Fibroblast of gingiva (primary cell): ENCODE data around the gene SLC22A1.
"Not testable (repeated sequence)": the region's sequence is repeated elsewhere in the genome, so short reads cannot be mapped to it uniquely, and the experiment has no call there.

Experiments used
- DNase-seq: peaks from one replicate; pipeline ENCODE4 v3.0.0-alpha.2; 2011; ENCODE audit warnings: low read depth

The SLC22A1 gene

DNA sequence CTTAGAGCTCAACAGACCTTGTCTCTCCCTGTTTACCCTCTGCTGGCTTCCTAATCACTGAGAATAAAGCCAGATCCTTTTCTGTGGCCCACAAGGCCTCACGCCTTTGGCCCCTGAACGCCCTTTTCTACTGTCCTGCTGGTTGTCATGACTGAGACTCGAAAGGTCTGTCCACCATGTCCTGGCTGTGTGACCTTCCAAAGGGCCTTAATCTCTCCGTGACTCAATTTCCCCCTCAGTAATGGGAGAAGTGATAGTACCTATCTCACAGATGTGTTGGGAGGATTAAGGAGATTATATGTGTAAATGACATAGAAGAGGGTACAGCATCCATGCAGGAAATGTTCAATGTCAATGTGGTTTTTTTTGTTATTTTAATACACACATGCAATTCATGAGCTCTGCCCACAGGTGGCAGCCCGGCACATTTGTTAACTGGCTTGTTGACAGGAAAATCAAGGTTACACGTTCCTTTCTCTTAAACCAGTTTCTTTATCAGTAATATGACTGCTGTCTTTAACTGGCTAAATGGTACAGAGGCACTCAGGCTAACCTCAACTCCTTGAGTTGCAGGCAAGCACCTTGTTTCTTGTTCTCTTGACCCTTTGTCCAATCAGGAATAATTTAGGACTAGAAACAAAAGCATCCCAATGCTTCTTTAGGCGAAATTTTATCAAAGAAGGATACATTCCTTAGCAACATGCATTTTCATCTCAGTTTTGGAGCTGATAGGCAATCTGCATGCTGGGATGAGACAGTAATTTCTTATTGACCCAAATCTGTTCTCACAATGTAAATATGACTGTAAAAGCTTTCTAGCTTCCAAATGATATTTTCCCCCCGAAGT is 16.6 kb downstream of the SLC22A1 start:
- DNase-seq, result peak; percentile 54

- DNase-seq, result no peak
These were observed 17.3 kb downstream of the SLC22A1 start for GRCh38 chr6:160138839-160139419.

DNA sequence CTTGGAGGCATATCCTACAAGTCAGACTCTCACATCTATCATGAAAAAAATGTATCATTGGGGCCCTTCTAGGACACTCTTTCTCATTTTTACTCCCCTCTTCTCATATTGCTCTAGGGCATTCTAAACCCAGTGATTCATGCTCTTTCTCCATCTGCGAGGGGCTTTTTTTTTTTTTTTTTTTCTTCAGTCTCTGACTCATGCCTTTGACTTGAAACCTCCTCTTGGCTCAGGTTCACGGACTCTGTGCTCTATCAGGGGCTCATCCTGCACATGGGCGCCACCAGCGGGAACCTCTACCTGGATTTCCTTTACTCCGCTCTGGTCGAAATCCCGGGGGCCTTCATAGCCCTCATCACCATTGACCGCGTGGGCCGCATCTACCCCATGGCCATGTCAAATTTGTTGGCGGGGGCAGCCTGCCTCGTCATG is 17.8 kb downstream of the SLC22A1 start:
- DNase-seq, result peak; percentile 84

DNA sequence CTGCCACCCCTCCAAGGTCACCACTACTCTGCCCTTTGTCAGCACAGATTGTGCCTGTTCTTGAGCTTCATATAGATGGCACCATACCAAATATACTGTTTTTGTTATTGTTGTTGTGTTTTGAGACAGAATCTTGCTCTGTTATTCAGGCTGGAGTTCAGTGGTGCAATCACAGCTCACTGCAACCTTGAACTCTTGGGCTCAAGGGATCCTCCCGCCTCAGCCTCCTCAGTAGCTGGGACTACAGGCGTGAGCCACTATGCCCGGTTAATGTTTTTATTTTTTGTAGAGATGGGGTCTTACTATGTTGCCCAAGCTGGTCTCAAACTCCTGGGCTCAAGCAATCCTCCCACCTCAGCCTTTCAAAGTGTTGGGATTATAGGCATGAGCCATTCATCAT is 18.9 kb downstream of the SLC22A1 start:
- not testable (repeated sequence) for DNase-seq

- DNase-seq, result peak; percentile 67
These were observed 19.5 kb downstream of the SLC22A1 start for GRCh38 chr6:160141001-160141726.

GRCh38 chr6:160142115-160142715 is 20.6 kb downstream of the SLC22A1 start:
- DNase-seq, result no peak

- DNase-seq, result no peak
These were observed 25.0 kb downstream of the SLC22A1 start for GRCh38 chr6:160146454-160147145.

- no peak for DNase-seq
These were observed 25.5 kb downstream of the SLC22A1 start for GRCh38 chr6:160147146-160147536.

- DNase-seq, result no peak
These were observed 32.9 kb downstream of the SLC22A1 start for GRCh38 chr6:160154471-160154870.

- peak; percentile 38 for DNase-seq
These were observed 35.2 kb downstream of the SLC22A1 start for GRCh38 chr6:160156842-160157241.

DNA sequence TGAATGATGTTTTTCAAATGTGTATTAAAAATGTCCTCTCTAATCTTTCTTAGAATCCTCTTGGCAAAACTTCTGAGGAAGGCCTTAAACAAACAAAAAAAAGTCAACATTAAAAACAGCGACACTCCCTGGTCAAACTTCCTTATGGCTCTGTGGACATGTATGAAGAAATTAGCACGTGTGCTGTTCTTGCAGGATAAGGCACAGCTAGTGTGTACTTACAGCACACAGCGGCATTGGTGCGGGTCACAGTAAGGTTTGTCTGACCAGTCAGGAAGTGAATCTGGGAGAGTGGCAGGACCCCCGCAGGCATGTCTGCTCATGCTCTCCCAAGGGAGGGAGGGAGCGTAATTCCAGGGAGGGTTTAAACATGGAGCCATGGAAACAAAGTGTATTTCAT is 38.8 kb downstream of the SLC22A1 start:
- DNase-seq, result no peak

DNA sequence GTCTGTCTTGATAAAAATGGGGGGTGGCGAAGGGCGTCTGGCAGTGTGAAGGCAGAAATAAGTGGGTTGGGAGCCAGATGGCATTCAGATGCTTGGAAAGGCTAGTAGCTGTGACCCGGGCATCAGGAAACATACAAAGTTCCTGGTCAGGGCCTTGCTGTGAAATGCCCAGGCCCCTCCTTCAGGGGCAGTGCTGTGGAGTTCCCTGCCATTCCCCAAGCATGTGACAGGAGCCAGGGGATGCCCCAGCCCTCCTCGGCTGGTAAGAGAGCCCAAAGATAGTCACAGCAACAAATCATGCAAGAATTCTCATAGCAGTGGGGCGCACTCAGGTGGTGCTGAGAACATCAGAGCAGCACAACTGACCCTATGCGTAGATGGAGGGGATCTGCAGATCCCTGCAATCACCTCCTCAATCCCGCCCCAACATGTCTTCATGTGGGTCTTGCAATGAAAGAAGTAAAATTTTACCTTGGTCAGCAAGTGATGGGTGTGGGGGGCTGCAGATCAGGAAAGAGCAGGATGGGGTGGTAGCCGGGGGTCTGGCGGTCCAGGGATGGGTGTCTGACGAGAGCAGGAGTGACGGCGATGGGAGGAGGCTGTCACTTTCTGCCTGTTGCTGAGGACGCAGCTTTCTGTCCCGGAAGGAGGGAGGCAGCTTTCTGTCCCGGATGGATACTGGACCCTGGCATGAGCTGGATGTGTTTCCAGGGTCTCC is 39.5 kb downstream of the SLC22A1 start:
- DNase-seq, result no peak

DNA sequence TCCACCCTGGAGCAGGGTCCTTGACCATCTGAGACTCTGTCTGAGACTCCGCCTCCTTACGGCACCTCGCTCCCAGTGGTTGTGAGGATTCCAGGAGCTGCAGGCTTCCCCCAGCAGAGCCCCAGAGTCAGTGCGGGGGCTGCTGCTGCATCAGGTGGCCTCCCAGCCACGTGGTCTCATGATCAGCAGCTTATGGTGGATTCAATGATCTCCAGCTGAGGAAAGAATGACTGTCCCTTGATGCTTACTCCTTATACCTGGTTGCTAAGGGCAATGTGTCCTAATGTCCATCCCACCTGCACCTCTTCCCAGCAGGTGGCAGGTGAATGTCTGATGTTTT is 40.0 kb downstream of the SLC22A1 start:
- DNase-seq, result no peak

GRCh38 chr6:160162030-160162566 is 40.5 kb downstream of the SLC22A1 start:
- no peak for DNase-seq

GRCh38 chr6:160163425-160163824 is 41.8 kb downstream of the SLC22A1 start:
- DNase-seq, result no peak

- no peak for DNase-seq
These were observed 42.3 kb downstream of the SLC22A1 start for GRCh38 chr6:160163912-160164311.

GRCh38 chr6:160165928-160166327 is 44.3 kb downstream of the SLC22A1 start:
- DNase-seq, result not testable (repeated sequence)

- DNase-seq, result no peak
These were observed 46.2 kb downstream of the SLC22A1 start for GRCh38 chr6:160167604-160168399.

- no peak for DNase-seq
These were observed 48.5 kb downstream of the SLC22A1 start for GRCh38 chr6:160170018-160170680.

DNA sequence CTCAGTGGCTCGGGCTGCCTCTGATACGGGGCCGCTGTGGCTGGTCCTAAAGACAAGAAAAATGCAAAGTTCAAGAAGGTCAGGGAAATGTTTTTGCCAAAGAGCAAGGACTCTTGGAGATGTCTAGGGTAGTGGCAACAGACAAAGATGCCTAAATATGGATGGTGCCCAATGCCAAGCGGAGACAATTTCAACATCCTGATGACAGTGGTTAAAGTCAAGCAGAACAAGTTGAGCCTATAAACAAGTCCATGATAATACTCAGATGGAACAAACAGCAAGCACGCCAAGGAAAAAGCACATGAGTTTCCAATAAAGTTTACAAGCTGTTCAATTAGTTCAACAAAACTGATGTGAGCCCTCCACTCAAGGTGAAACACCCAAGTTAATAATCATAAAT is 51.1 kb downstream of the SLC22A1 start:
- DNase-seq, result no peak
